PC-3 (cell line): ENCODE results near the gene SMYD2. TPM values are rescaled to one million over a fixed set of nuclear protein-coding genes. Genes with fewer than 3 reads are reported as not detected.

Source experiments
- ATAC-seq: fragments of 200-7000 bp; cut with Tn5 transposase; 2 replicates; pipeline ENCODE4 v1.9.1; 2020; ENCODE audit warnings: mild to moderate bottlenecking, moderate library complexity
- BruUV-seq: library from RNA; stranded (reverse); fragments of 400-500 nt; replicated peaks from 2 replicates; lab custom pipeline; 2021; lab: Mats Ljungman, UMichigan
- CTCF ChIA-PET: fragments of 300-600 bp; sonication (Branson Sonifier 250); formaldehyde crosslinking; loops from one replicate; lab custom pipeline; 2022; ENCODE audit warnings: antibody characterized with exemption; lab: Charles Lee
- POLR2A ChIA-PET: fragments of 300-600 bp; sonication (Branson Sonifier 250); formaldehyde crosslinking; loops from one replicate; lab custom pipeline; 2022; ENCODE audit warnings: antibody characterized with exemption; ENCODE audit not compliant: unreplicated experiment; lab: Charles Lee
- DNase-seq: peaks from one replicate; pipeline ENCODE4 v3.0.0-alpha.2; 2015
- H2AFZ ChIP-seq: fragments of 300-600 bp; sonication (generic); 2 replicates; pipeline ENCODE4 v1.6.0; 2016; ENCODE audit warnings: antibody characterized with exemption, low read length
- H3F3A ChIP-seq: fragments of 300-600 bp; sonication (generic); one replicate; pipeline ENCODE4 v1.6.0; 2017; ENCODE audit warnings: antibody characterized with exemption, low read length, control low read depth, mild to moderate bottlenecking; ENCODE audit not compliant: unreplicated experiment
- H3K27ac ChIP-seq: fragments of 300-600 bp; sonication (generic); 2 replicates; pipeline ENCODE4 v1.5.1; 2016; ENCODE audit warnings: mild to moderate bottlenecking, low read length
- H3K27me3 ChIP-seq: fragments of 300-600 bp; sonication (generic); 2 replicates; pipeline ENCODE4 v1.6.1; 2016; ENCODE audit warnings: low read length, mixed read lengths
- H3K36me3 ChIP-seq: fragments of 300-600 bp; sonication (generic); 2 replicates; pipeline ENCODE4 v1.6.1; 2016; ENCODE audit warnings: low read depth, mixed run types, low read length, mixed read lengths
- H3K4me1 ChIP-seq: fragments of 300-600 bp; sonication (generic); 2 replicates; pipeline ENCODE4 v1.5.1; 2016; ENCODE audit warnings: low read length; ENCODE audit not compliant: insufficient read depth
- H3K4me2 ChIP-seq: fragments of 300-600 bp; sonication (generic); 2 replicates; pipeline ENCODE4 v1.6.0; 2016; ENCODE audit warnings: low read length
- H3K4me3 ChIP-seq: fragments of 300-600 bp; sonication (generic); 2 replicates; pipeline ENCODE4 v1.5.1; 2016; ENCODE audit warnings: mild to moderate bottlenecking, low read length, mixed read lengths
- H3K79me2 ChIP-seq: fragments of 300-600 bp; sonication (generic); 2 replicates; pipeline ENCODE4 v1.6.1; 2017; ENCODE audit warnings: low read length, mixed read lengths
- H3K9ac ChIP-seq: fragments of 300-600 bp; sonication (generic); 2 replicates; pipeline ENCODE4 v1.6.0; 2016; ENCODE audit warnings: mild to moderate bottlenecking, low read length
- H3K9me2 ChIP-seq: fragments of 300-600 bp; sonication (generic); replicated peaks from 2 replicates; pipeline ENCODE4 v1.6.1; 2016; ENCODE audit warnings: mixed run types, low read length, mixed read lengths
- H3K9me3 ChIP-seq: fragments of 300-600 bp; sonication (generic); 2 replicates; pipeline ENCODE4 v1.6.1; 2016; ENCODE audit warnings: low read length, mixed read lengths
- H4K20me1 ChIP-seq: fragments of 300-600 bp; sonication (generic); 2 replicates; pipeline ENCODE4 v1.6.1; 2016; ENCODE audit warnings: low read length, mixed read lengths
- CTCF ChIP-seq: fragments of 300-600 bp; sonication (generic); conservative IDR thresholded peaks from 2 replicates; pipeline ENCODE4 v1.5.1; 2017; ENCODE audit warnings: antibody characterized with exemption, low read depth, mild to moderate bottlenecking, low read length
- EZH2 ChIP-seq: fragments of 300-600 bp; sonication (generic); IDR thresholded peaks from one replicate; pipeline ENCODE4 v1.6.1; 2017; ENCODE audit warnings: antibody characterized with exemption, mild to moderate bottlenecking, low read length; ENCODE audit not compliant: unreplicated experiment
- EZH2phosphoT487 ChIP-seq: fragments of 300-600 bp; sonication (generic); IDR thresholded peaks from 2 replicates; pipeline ENCODE4 v1.6.1; 2018; ENCODE audit warnings: mild to moderate bottlenecking, antibody characterized with exemption, low read length, borderline replicate concordance
- intact Hi-C: fragments of 100-400 bp; cut with micrococcal nuclease; formaldehyde crosslinking; loops from 2 replicates; pipeline ENCODE4 v1.9.0; 2023
- total RNA-seq: library from RNA; depleted of rRNA; stranded (reverse); fragments of >200 nt; gene quantifications from 2 replicates; pipeline ENCODE4 v1.2.3, GENCODE V29; 2014

Gene SMYD2
- total RNA-seq, 1 experiment from 2014 or later: 124 TPM

- Histone ChIP-seq H3K27me3 (no peaks in the 10 kb centered on the region), H2AFZ (no peak overlapping the region), H3K4me3 (no peak overlapping the region), H3K79me2 (no peaks in the 10 kb centered on the region; the same call in 1 of the 2 replicates), H3K4me1 (no peaks in the 10 kb centered on the region), H3K9ac (no peak overlapping the region), H3K9me3 (no peaks in the 10 kb centered on the region), H4K20me1 (no peaks in the 10 kb centered on the region), H3K4me2 (no peak overlapping the region), H3K27ac (no peak overlapping the region), H3K36me3 (no peaks in the 10 kb centered on the region), H3K9me2 (no peaks in the 10 kb centered on the region), H3F3A (no peaks in the 10 kb centered on the region)
- ATAC-seq (no peak), DNase-seq (no peak)
- intact Hi-C loops: no loop called here
- TF ChIP-seq CTCF: no peak
- ChIA-PET CTCF (no interaction called here), POLR2A (no interaction called here)
- BruUV-seq: no TSS peak
These were observed 29.1 kb downstream of the SMYD2 start for GRCh38 chr1:214310010-214310409.

DNA sequence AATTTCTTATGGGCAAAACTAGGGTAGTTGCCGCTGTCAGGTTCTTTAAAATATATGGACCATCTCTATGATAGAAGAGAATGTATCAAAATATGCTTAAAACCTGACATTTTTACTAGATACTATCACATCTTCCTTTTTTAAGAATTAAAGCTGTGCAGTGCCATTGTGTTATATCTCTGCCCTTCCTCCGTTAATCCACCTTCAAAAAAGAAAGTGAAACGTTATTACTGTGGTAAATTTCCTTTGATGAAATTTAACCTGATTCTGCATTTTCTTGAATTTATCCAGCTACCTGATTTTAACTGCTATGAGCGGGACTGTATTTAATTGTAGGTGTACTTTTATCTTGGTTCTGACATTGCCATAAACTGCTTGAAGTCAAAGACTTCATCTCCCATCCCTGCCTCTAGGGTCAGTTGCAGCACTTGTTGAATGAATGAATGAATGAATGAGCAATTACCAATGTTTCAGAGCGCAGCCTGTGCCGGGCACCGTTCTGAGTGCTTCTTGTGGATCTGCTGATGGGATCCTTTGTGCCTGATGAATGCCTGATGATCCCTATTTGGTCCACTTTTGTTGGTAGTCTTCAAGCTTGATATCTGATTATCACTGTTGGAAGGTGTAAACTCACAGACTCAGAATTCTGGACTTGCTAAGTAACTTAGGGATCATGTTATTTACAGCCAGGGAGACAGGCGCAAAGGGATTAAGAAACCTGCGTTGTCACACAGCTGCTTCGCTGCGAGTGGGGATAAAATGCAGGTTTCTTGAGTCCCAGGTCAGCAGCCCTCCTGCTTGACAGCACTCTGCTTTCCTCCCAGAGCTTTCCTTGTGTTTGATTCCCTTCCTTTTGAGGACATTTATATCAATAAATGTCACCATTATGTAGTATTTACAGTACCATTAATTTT is 30.1 kb downstream of the SMYD2 start:
- ATAC-seq: no peak
- TF ChIP-seq CTCF (no peak), EZH2 (no peak), EZH2phosphoT487 (no peak)
- H3K27ac ChIP-seq: no peak overlapping the region
- no peak overlapping the region for H3K4me2 ChIP-seq
- ChIA-PET CTCF (no interaction called here), POLR2A (no interaction called here)
- no peaks in the 10 kb centered on the region for H3K36me3 ChIP-seq
- BruUV-seq: no TSS peak
- no peaks in the 10 kb centered on the region for H3K4me1 ChIP-seq
- no peak overlapping the region for H2AFZ ChIP-seq
- H3K9me3 ChIP-seq: no peaks in the 10 kb centered on the region
- no peak overlapping the region for H3K9ac ChIP-seq
- H3F3A ChIP-seq: no peaks in the 10 kb centered on the region
- no peaks in the 10 kb centered on the region for H4K20me1 ChIP-seq
- DNase-seq: no peak
- H3K4me3 ChIP-seq: no peak overlapping the region
- no peaks in the 10 kb centered on the region; the same call in 1 of the 2 replicates for H3K79me2 ChIP-seq
- no peaks in the 10 kb centered on the region for H3K27me3 ChIP-seq
- H3K9me2 ChIP-seq: no peaks in the 10 kb centered on the region
- intact Hi-C loops: no loop called here

GRCh38 chr1:214312530-214313051 is 31.6 kb downstream of the SMYD2 start:
- BruUV-seq: no TSS peak
- no peaks in the 10 kb centered on the region for H3K9me3 ChIP-seq
- intact Hi-C loops: no loop called here

More at GRCh38 chr1:214312530-214313051, 31.6 kb downstream of the SMYD2 start:
- H4K20me1 ChIP-seq: no peaks in the 10 kb centered on the region
- H3K79me2 ChIP-seq: no peaks in the 10 kb centered on the region; the same call in 1 of the 2 replicates
- H3K27me3 ChIP-seq: no peaks in the 10 kb centered on the region
- H3K4me2 ChIP-seq: no peak overlapping the region
- ATAC-seq (no peak), DNase-seq (no peak)
- peaks cover 8% of the 10 kb centered on the region for H3K4me1 ChIP-seq
- H3K9ac ChIP-seq: no peak overlapping the region
- CTCF ChIA-PET: no interaction called here
- H2AFZ ChIP-seq: no peak overlapping the region
- no peaks in the 10 kb centered on the region; the same call in 1 of the 2 replicates for H3K36me3 ChIP-seq
- no peak overlapping the region for H3K27ac ChIP-seq
- TF ChIP-seq EZH2 (no peak), CTCF (no peak), EZH2phosphoT487 (no peak)
- H3K9me2 ChIP-seq: no peaks in the 10 kb centered on the region
- POLR2A ChIA-PET: no interaction called here
- no peaks in the 10 kb centered on the region for H3F3A ChIP-seq
- H3K4me3 ChIP-seq: no peak overlapping the region
